DOHH2 (cell line): ENCODE data around the gene TRHDE.

Experiments
- H3F3A ChIP-seq: fragments of 200-600 bp; sonication (generic), shearing (Covaris generic); 2 replicates; pipeline ENCODE4 v1.6.0; 2016; ENCODE audit warnings: antibody characterized with exemption, mild to moderate bottlenecking; ENCODE audit not compliant: control insufficient read depth, insufficient read depth
- H3K27ac ChIP-seq: fragments of 200-600 bp; sonication (generic); 2 replicates; pipeline ENCODE4 v1.5.1; 2014; ENCODE audit warnings: low read depth, mild to moderate bottlenecking, low read length, moderate library complexity
- H3K27me3 ChIP-seq: fragments of 200-600 bp; sonication (generic); 2 replicates; pipeline ENCODE4 v1.6.1; 2014; ENCODE audit warnings: mild to moderate bottlenecking, low read length, mixed read lengths; ENCODE audit not compliant: control insufficient read depth
- H3K36me3 ChIP-seq: fragments of 200-600 bp; sonication (generic); 2 replicates; pipeline ENCODE4 v1.6.1; 2014; ENCODE audit warnings: mild to moderate bottlenecking, low read length, moderate library complexity, mixed read lengths; ENCODE audit not compliant: control insufficient read depth
- H3K4me1 ChIP-seq: fragments of 200-600 bp; sonication (generic); 2 replicates; pipeline ENCODE4 v1.6.1; 2014; ENCODE audit warnings: mild to moderate bottlenecking, low read length, mixed read lengths; ENCODE audit not compliant: control insufficient read depth
- H3K4me2 ChIP-seq: fragments of 200-600 bp; sonication (generic); 2 replicates; pipeline ENCODE4 v1.6.0; 2014; ENCODE audit warnings: mild to moderate bottlenecking, low read length, moderate library complexity
- H3K4me3 ChIP-seq: fragments of 200-600 bp; sonication (generic); 2 replicates; pipeline ENCODE4 v1.5.1; 2014; ENCODE audit warnings: mild to moderate bottlenecking, low read length, mixed read lengths
- H3K79me2 ChIP-seq: fragments of 200-600 bp; sonication (generic); 2 replicates; pipeline ENCODE4 v1.6.1; 2014; ENCODE audit warnings: mild to moderate bottlenecking, low read length, mixed read lengths; ENCODE audit not compliant: control insufficient read depth
- H3K9me2 ChIP-seq: fragments of 200-600 bp; sonication (generic); replicated peaks from 2 replicates; pipeline ENCODE4 v1.6.1; 2014; ENCODE audit warnings: mild to moderate bottlenecking, low read length, mixed read lengths; ENCODE audit not compliant: control insufficient read depth
- H3K9me3 ChIP-seq: fragments of 200-600 bp; sonication (generic); 2 replicates; pipeline ENCODE4 v1.6.1; 2014; ENCODE audit warnings: antibody characterized with exemption, low read length, mixed read lengths; ENCODE audit not compliant: control insufficient read depth, insufficient read depth
- H4K20me1 ChIP-seq: fragments of 200-600 bp; sonication (generic); 2 replicates; pipeline ENCODE4 v1.6.0; 2014; ENCODE audit warnings: low read depth, mild to moderate bottlenecking, antibody characterized with exemption, low read length, moderate library complexity; ENCODE audit not compliant: control insufficient read depth, insufficient read depth
- CTCF ChIP-seq: fragments of 200-600 bp; sonication (generic); IDR thresholded peaks from one replicate; pipeline ENCODE4 v1.5.1; 2014; ENCODE audit warnings: antibody characterized with exemption, mild to moderate bottlenecking, low read depth, low read length; ENCODE audit not compliant: poor library complexity, severe bottlenecking
- EZH2phosphoT487 ChIP-seq: fragments of 200-600 bp; sonication (generic); IDR thresholded peaks from 2 replicates; pipeline ENCODE4 v1.6.1; 2017; ENCODE audit warnings: borderline replicate concordance, mild to moderate bottlenecking, antibody characterized with exemption, low read length, moderate library complexity, mixed read lengths

TRHDE gene

GRCh38 chr12:72275526-72275925 lies 3.4 kb downstream of the TRHDE start:
- H3F3A ChIP-seq: no peaks in the 10 kb centered on the region
- H3K27ac ChIP-seq: no peak overlapping the region
- TF ChIP-seq CTCF (no peak), EZH2phosphoT487 (no peak)

GRCh38 chr12:72276181-72276805 lies 4.1 kb downstream of the TRHDE start:
- H3K4me1 ChIP-seq: no peaks in the 10 kb centered on the region
- no peaks in the 10 kb centered on the region for H3K9me2 ChIP-seq
- H3K27ac ChIP-seq: no peak overlapping the region
- H3K79me2 ChIP-seq: no peaks in the 10 kb centered on the region
- H3K4me2 ChIP-seq: no peak overlapping the region
- H3F3A ChIP-seq: no peaks in the 10 kb centered on the region
- H3K9me3 ChIP-seq: no peaks in the 10 kb centered on the region
- H4K20me1 ChIP-seq: no peaks in the 10 kb centered on the region
- H3K36me3 ChIP-seq: no peaks in the 10 kb centered on the region
- H3K4me3 ChIP-seq: no peak overlapping the region
- H3K27me3 ChIP-seq: no peaks in the 10 kb centered on the region
- TF ChIP-seq CTCF: no peak
- TF ChIP-seq EZH2phosphoT487: no peak

More at GRCh38 chr12:72275526-72275925, 3.4 kb downstream of the TRHDE start:
- no peaks in the 10 kb centered on the region for H4K20me1 ChIP-seq
- no peaks in the 10 kb centered on the region for H3K9me3 ChIP-seq
- no peaks in the 10 kb centered on the region for H3K4me1 ChIP-seq
- H3K4me3 ChIP-seq: no peak overlapping the region
- H3K4me2 ChIP-seq: no peak overlapping the region
- no peaks in the 10 kb centered on the region for H3K36me3 ChIP-seq
- H3K27me3 ChIP-seq: peaks cover 3% of the 10 kb centered on the region; the same call in 1 of the 2 replicates
- no peaks in the 10 kb centered on the region for H3K79me2 ChIP-seq
- no peaks in the 10 kb centered on the region for H3K9me2 ChIP-seq

- Histone ChIP-seq H4K20me1 (no peaks in the 10 kb centered on the region), H3F3A (no peaks in the 10 kb centered on the region), H3K36me3 (no peaks in the 10 kb centered on the region), H3K4me3 (no peak overlapping the region), H3K27ac (no peak overlapping the region), H3K9me3 (no peaks in the 10 kb centered on the region), H3K4me2 (no peak overlapping the region), H3K79me2 (no peaks in the 10 kb centered on the region), H3K9me2 (no peaks in the 10 kb centered on the region), H3K4me1 (no peaks in the 10 kb centered on the region), H3K27me3 (no peaks in the 10 kb centered on the region)
- TF ChIP-seq EZH2phosphoT487 (no peak), CTCF (no peak)
These were observed 5.2 kb downstream of the TRHDE start for GRCh38 chr12:72277415-72277814.
